ENCODE data around the gene CD3E. TPM values are rescaled to one million over a fixed set of nuclear protein-coding genes. Genes with fewer than 3 reads are reported as not detected.

CD3E gene
- total and polyA plus RNA-seq, 9 of the 15 experiments (the other 6 are each of a cell fraction or from before 2014, with no cell fraction given): 0.07 to 0.62 (median 0.19) TPM; not detected in 5

DNA sequence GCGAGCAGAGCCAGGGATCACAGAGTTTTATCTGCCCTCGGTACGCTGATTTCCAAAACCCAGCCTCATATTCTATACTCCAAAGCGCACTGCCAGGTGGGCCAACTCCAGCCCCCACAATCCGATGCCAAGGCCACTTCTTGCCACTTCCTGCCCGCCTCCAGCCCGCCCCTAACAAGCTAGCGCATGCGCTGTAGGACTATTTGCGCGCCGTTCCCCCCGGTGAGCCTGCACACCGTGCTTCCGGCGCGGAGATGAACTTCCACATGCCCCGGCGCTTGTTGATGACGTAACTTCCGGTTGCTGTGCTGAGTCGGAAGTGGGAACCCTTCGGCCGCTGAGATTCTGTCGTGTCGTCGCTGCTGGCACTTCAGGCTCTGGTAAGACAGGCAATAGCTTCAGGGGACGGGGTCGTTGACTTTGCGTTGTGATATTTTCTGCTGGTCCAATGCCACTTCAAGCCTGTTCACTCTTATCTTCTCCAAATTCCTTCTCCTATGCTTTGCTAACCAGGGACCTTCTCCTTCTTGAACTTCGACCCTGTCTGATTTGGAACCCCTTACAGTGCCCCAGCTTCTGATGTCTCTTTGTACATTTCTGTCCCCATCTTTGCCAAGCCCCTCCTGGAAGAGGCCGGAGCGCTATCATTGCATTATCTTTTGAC lies 54.9 kb downstream of the CD3E start, which contains the start of gene UBE4A (continued):
- TF ChIP-seq FIP1L1 (IDR thresholded peaks at IDR 0.05; ENCODE audit: low read depth, low read length, poor library complexity, severe bottlenecking) (no peak), THRA (IDR thresholded peaks at IDR 0.05) (no peak), ZNF764 (CRISPR knock-in tag; IDR thresholded peaks at IDR 0.05; ENCODE audit: low read depth) (no peak), UBTF (IDR thresholded peaks at IDR 0.05; ENCODE audit: borderline replicate concordance in 1 of 2, low read depth in 2 of 2, low read length in 2 of 2) (no peak), STAG1 (CRISPR knock-in tag; IDR thresholded peaks at IDR 0.05; ENCODE audit: borderline replicate concordance) (no peak), EZH2 (IDR thresholded peaks at IDR 0.05; ENCODE audit: borderline replicate concordance, low read depth, low read length) (no peak), MXI1 (IDR thresholded peaks at IDR 0.05; ENCODE audit: low read depth, low read length) (no peak), FOSL1 (tag; conservative IDR thresholded peaks at IDR 0.05) (peak; percentile 49; the same call in 1 of the 2 replicates), ZNF655 (CRISPR knock-in tag; IDR thresholded peaks at IDR 0.05) (no peak), ZNF175 (CRISPR knock-in tag; IDR thresholded peaks at IDR 0.05; ENCODE audit: low read depth) (0 out of 2 replicates have a peak, but pooled peaks have one; percentile 68), ZBTB7A (IDR thresholded peaks at IDR 0.05; ENCODE audit: borderline replicate concordance, control insufficient read depth, low read depth, low read length) (no peak), ZNF316 (IDR thresholded peaks at IDR 0.05) (peak; percentile 6; the same call in 1 of the 2 replicates), ZNF280B (CRISPR knock-in tag; IDR thresholded peaks at IDR 0.05) (no peak), YY1 (IDR thresholded peaks at IDR 0.05; ENCODE audit: borderline replicate concordance in 1 of 3, control insufficient read depth in 1 of 3, extremely low read depth in 1 of 3, insufficient read depth in 3 of 3, insufficient read length in 1 of 3, insufficient replicate concordance in 2 of 3, low read depth in 1 of 3, low read length in 2 of 3) (peak in 1 of 3 experiments; percentile 33), GABPB2 (CRISPR knock-in tag; conservative IDR thresholded peaks at IDR 0.05) (no peak)
- TF ChIP-seq, protein P1, sequence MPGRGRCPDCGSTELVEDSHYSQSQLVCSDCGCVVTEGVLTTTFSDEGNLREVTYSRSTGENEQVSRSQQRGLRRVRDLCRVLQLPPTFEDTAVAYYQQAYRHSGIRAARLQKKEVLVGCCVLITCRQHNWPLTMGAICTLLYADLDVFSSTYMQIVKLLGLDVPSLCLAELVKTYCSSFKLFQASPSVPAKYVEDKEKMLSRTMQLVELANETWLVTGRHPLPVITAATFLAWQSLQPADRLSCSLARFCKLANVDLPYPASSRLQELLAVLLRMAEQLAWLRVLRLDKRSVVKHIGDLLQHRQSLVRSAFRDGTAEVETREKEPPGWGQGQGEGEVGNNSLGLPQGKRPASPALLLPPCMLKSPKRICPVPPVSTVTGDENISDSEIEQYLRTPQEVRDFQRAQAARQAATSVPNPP (IDR thresholded peaks at IDR 0.05; ENCODE audit: borderline replicate concordance, insufficient read depth, insufficient read length): no peak

Data from K562 (cell line).